Right lobe of liver (tissue), 6 donors: ENCODE measurements around the gene CSGALNACT2. TPM values are rescaled to one million over a fixed set of nuclear protein-coding genes. Genes with fewer than 3 reads are reported as not detected.

Experiments used
- ATAC-seq, 4 donors: fragments of 200-7000 bp; cut with Tn5 transposase; one replicate each; pipeline ENCODE4 v1.9.1; 2020; ENCODE audit warnings: mild to moderate bottlenecking in 4 of 4, moderate library complexity in 4 of 4
- DNase-seq, 3 donors: peaks; one replicate each; pipeline ENCODE4 v3.0.0-alpha.2; 2020
- H3K27ac ChIP-seq, 3 donors: fragments of 200-600 bp; one replicate each; pipeline ENCODE4 v1.8.0; 2022
- H3K27me3 ChIP-seq, 2 donors: fragments of 200-600 bp; one replicate each; pipeline ENCODE4 v1.8.0; 2022
- H3K36me3 ChIP-seq, 4 donors: fragments of 200-600 bp; sonication (generic) in 1 of 4; one replicate each; pipeline versions ENCODE4 v1.5.1 to v1.8.0; 2017 to 2022; ENCODE audit warnings: control low read depth in 1 of 4
- H3K4me1 ChIP-seq, 4 donors: fragments of 200-600 bp; sonication (generic) in 1 of 4; one replicate each; pipeline versions ENCODE4 v1.5.1 to v1.8.0; 2017 to 2022; ENCODE audit warnings: control low read depth in 1 of 4
- H3K4me3 ChIP-seq, 3 donors: fragments of 200-600 bp; one replicate each; pipeline ENCODE4 v1.8.0; 2022
- H3K9me3 ChIP-seq, 4 donors: fragments of 200-600 bp; sonication (generic) in 1 of 4; one replicate each; pipeline versions ENCODE4 v1.5.1 to v1.8.0; 2017 to 2022; ENCODE audit warnings: control low read depth in 1 of 4
- POLR2A ChIP-seq: fragments of 450-650 bp; IDR thresholded peaks from one replicate; pipeline ENCODE4 v1.6.1; 2017; ENCODE audit warnings: antibody characterized with exemption, mild to moderate bottlenecking
- WGBS: methylation state at CpG from one replicate; pipeline ENCODE4 v1.1.6; 2018; ENCODE audit warnings: low coverage, low lambda C conversion rate; ENCODE audit not compliant: insufficient coverage; ENCODE audit errors: missing lambda C conversion rate; 5-methylcytosine and 5-hydroxymethylcytosine counted together
- intact Hi-C, 2 donors: fragments of 100-400 bp; cut with DNase I; formaldehyde crosslinking; loops; one replicate each; pipeline versions ENCODE4 v1.11.2 to v1.14.1; 2022
- total RNA-seq, 6 experiments: library from RNA; depleted of rRNA in 2 of 6; stranded (reverse); fragments of >200 nt in 2 of 6; fragmentation: NEBNext Ultra II Directional in 3 of 6; extraction: Animal tissue kit (Norgen Biotek cat#: 25700) in 3 of 6; gene quantifications; one replicate each; pipeline versions ENCODE4 v1.1.0 to v1.2.4, GENCODE V29; 2016 to 2023
- TF ChIP-seq, protein P1 (sequence below), 4 donors: fragments of 200-600 bp in 3 of 4; fragments of 450-650 bp in 1 of 4; IDR thresholded peaks; one replicate each; pipeline versions ENCODE4 v1.5.1 to v1.8.0; 2016 to 2022; ENCODE audit warnings: antibody characterized with exemption in 4 of 4, mild to moderate bottlenecking in 2 of 4
- donor health status: DM: no; HTN: yes; CAD: no.
- donor health status: DM: no; HTN: no; CAD: no.
- donor health status: DM: no; HTN: no; CAD: no.
- donor health status: DM: no; HTN: yes; CAD: no.
- donor health status: DM: no; HTN: yes; CAD: no.

The CSGALNACT2 gene
- total RNA-seq, 6 experiments from 2014 or later = 5.4 to 11.1 (median 8.3) TPM

DNA sequence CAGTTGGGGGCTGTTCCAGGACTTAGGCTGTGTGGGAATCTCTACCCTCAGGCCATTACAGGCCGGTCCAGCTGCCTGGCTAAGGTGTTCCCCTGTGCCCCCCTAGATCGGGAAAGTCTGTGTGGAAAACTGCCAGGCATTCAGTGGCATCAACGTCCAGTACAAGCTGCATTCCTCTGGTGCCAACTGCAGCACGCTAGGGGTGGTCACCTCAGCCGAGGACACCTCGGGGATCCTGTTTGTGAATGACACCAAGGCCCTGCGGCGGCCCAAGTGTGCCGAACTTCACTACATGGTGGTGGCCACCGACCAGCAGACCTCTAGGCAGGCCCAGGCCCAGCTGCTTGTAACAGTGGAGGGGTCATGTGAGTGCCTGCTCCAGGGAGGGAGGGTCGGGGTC lies 27.1 kb upstream of the CSGALNACT2 start:
- DNase-seq = no peak
- Histone ChIP-seq H3K4me1 (no peaks in the 10 kb centered on the region), H3K4me3 (no peak overlapping the region), H3K27me3 (no peaks in the 10 kb centered on the region), H3K9me3 (no peaks in the 10 kb centered on the region), H3K36me3 (no peaks in the 10 kb centered on the region), H3K27ac (no peak overlapping the region)
- intact Hi-C loops = no loop called here
- 80% methylated on average over 1 of the region's 11 CpGs for WGBS
- TF ChIP-seq, protein P1, sequence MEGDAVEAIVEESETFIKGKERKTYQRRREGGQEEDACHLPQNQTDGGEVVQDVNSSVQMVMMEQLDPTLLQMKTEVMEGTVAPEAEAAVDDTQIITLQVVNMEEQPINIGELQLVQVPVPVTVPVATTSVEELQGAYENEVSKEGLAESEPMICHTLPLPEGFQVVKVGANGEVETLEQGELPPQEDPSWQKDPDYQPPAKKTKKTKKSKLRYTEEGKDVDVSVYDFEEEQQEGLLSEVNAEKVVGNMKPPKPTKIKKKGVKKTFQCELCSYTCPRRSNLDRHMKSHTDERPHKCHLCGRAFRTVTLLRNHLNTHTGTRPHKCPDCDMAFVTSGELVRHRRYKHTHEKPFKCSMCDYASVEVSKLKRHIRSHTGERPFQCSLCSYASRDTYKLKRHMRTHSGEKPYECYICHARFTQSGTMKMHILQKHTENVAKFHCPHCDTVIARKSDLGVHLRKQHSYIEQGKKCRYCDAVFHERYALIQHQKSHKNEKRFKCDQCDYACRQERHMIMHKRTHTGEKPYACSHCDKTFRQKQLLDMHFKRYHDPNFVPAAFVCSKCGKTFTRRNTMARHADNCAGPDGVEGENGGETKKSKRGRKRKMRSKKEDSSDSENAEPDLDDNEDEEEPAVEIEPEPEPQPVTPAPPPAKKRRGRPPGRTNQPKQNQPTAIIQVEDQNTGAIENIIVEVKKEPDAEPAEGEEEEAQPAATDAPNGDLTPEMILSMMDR (IDR thresholded peaks at IDR 0.05) = no peak
- no peak for TF ChIP-seq POLR2A
- no peak for ATAC-seq

GRCh38 chr10:43111921-43112607 lies 26.2 kb upstream of the CSGALNACT2 start:
- WGBS = 63% methylated on average over 6 of the region's 17 CpGs
- no peaks in the 10 kb centered on the region for H3K9me3 ChIP-seq
- H3K4me3 ChIP-seq = no peak overlapping the region
- TF ChIP-seq, protein P1 (IDR thresholded peaks at IDR 0.05) = no peak
- no peak for TF ChIP-seq POLR2A
- DNase-seq (no peak), ATAC-seq (no peak)
- no peaks in the 10 kb centered on the region for H3K27me3 ChIP-seq
- intact Hi-C loops = no loop called here
- no peaks in the 10 kb centered on the region for H3K4me1 ChIP-seq
- no peaks in the 10 kb centered on the region for H3K36me3 ChIP-seq
- H3K27ac ChIP-seq = no peak overlapping the region

- intact Hi-C loops = no loop called here
- no peak for ATAC-seq
- no peak for TF ChIP-seq POLR2A
- TF ChIP-seq, protein P1 (IDR thresholded peaks at IDR 0.05) = no peak
- DNase-seq = no peak
- WGBS = 80% methylated on average over 3 of the region's 7 CpGs
- Histone ChIP-seq H3K9me3 (no peaks in the 10 kb centered on the region), H3K36me3 (no peaks in the 10 kb centered on the region), H3K4me3 (no peak overlapping the region), H3K27me3 (no peaks in the 10 kb centered on the region), H3K4me1 (no peaks in the 10 kb centered on the region), H3K27ac (no peak overlapping the region)
Measured at GRCh38 chr10:43112608-43112961, 25.7 kb upstream of the CSGALNACT2 start.

DNA sequence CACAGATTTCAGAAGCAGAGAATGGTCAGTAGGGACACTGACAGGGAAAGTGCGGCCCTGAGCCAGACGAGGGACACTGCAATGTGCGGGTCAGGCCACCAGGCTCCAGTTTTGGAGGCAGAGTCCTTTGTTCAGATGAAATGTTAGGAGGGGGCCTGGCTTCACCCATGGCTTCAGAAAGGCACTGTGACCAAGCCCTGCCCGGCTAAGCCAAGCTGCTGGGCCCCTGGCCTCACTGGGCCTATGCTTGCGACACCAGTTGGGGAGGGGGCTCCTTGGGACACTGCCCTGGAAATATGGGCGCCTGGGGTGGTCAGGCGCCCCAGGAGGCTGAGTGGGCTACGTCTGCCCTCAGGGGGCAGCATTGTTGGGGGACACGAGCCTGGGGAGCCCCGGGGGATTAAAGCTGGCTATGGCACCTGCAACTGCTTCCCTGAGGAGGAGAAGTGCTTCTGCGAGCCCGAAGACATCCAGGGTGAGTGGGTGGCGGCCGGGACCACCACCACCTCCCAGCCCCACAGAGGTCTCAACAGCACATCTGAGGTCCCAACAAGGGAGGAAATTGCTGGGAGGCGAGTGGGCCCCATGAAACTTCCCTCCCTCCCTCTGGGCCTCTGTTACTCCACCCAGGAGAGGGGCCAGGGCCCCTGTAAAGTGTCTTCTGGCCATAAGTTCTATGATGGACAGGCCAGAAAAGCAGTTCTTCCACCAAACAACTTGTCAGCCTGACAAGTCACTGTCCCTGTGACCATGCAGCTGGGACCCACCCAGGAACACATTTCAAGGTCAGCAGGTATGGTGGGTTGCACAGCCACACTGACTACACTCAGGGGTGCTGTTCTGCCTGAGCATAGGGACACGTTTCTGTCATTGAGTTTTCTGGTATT lies 24.8 kb upstream of the CSGALNACT2 start:
- Histone ChIP-seq H3K4me1 (no peaks in the 10 kb centered on the region), H3K36me3 (no peaks in the 10 kb centered on the region), H3K9me3 (no peaks in the 10 kb centered on the region), H3K27ac (no peak overlapping the region), H3K27me3 (no peaks in the 10 kb centered on the region), H3K4me3 (no peak overlapping the region)
- 83% methylated on average over 3 of the region's 16 CpGs for WGBS
- intact Hi-C loops = no loop called here
- no peak for DNase-seq
- TF ChIP-seq, protein P1 (IDR thresholded peaks at IDR 0.05) = no peak
- TF ChIP-seq POLR2A = no peak
- ATAC-seq = no peak
